SW 1271 (cell line): Measurements from ENCODE around the gene RAD51B.

Source experiments
- DNase-seq, 2 experiments: peaks; one replicate each; lab custom pipeline; 2025; lab: John Stamatoyannopoulos, UW

Gene RAD51B

DNA sequence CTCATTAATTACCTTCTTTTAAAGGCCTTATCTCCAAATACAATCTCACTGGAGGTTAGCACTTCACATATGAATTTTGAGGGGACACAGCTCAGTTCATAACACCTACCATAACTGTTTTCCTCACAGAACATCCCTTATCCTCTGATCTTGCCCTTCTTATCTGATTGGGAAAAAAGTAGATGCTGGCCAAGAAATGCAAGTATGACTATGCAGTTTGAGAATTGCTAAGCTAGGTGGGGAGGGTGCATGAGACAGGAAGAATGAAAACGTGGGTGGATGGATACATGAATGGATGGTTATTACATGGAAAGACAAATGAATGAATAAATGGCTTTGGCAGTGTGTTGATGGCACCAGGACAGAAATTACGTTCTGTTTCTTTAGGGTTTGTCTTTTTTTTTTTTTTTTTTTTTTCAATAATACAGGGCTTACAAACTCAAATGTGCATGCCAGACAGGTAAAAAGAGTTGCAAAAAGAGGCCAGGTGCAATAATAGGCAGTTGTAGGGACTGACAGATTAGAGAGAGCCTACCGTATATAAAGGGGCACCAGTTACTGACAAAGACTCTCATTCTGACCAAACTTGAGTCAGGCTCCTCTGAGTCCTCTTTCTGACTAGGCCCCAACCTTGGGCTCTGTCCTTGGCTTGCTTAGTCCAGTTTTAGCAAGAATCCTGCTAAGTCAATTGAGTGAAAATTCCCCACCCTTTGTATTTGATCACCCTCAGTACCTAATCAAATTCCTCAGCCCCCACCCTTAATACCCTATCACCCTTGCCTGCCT, 668.4 kb downstream of the RAD51B start:
- no peak for DNase-seq

DNA sequence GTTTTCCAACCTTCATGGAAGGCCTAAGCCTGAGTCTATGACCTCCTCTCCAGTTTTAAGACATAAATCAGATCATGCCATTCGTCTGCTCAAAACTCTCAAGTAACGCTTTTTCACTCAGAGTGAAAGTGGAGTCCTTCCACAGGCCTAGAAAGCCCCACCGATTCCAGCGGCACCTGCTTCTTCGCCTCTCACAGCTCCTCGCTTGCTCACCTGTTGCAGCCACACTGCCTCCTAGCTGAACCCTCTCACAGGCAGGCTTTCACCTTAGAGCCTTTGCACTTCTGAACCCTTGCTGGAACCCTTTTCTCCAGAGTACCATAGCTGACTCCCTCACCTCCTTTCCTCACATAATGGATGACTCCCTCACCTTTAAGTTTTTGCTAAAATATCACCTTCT, 672.2 kb downstream of the RAD51B start:
- DNase-seq: no peak

DNA sequence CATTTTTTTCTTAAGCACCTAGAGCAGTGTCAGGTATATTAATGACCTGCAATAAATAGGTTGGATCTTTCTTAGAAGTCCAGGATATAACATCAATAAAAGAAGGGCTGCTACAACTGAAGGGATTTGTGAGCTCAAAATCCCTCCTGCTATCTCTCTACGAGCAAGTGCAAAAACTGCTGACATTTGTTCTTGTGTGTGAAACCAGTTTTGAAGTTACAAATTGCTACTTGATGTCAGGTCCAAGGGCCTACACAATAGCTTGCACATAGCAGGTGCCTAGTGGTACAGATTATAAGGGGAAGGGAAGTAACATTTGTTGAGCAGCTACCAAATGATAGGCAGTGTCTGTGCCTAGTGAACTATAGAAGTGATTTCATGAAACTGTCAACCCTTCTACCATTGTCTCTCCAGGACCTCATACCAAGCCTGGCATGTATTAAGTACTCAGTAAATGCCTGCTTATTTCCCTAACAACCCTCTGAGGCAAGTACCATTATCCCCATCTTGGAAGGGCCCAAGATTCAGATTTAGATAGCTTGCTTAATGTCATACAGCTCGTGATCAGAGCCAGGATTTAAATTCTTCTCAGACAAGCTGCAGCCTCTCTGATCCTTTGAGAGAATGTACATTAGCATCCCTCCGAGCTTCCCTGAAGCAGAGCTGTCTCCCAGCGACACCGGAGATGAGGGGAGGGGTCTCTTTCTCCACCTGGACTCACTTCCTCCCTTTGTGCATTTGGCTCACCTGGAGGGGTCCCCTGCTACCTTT, 673.0 kb downstream of the RAD51B start:
- DNase-seq: no peak

DNA sequence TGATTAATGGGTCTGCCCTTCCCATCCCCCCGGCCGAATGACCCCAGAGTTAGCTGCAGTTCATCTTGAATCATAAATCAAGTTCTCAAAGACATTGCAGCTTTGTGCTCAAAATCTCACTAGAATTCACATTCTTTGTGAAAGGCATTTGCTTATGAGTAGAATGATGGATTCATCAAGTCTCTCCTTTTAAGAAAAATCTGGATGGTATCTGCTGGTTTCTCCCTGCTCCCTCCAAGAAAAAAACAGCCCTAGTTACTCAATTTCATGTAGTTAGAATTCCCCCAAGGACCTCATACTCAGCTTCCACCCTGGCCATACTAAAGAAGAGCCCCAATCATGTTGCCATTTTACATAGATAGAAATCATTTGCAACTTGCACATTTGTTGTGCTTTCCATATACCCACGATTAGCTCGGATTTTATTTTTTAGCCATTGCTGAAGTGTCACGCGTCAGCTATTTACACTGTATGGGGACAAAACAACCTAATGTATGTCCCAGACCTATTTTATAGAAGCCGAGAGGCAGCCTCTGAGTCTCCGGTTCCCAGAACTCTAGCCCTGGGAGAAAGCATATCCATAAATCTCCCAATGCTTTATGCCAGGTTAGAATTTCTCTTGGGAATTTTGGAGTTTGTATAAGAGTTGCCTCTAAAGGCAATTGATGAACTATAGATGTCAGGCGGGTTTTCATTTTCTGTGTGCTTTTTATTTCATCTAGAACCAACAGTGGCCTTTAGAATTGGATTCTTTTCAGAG, 673.8 kb downstream of the RAD51B start:
- no peak for DNase-seq

DNA sequence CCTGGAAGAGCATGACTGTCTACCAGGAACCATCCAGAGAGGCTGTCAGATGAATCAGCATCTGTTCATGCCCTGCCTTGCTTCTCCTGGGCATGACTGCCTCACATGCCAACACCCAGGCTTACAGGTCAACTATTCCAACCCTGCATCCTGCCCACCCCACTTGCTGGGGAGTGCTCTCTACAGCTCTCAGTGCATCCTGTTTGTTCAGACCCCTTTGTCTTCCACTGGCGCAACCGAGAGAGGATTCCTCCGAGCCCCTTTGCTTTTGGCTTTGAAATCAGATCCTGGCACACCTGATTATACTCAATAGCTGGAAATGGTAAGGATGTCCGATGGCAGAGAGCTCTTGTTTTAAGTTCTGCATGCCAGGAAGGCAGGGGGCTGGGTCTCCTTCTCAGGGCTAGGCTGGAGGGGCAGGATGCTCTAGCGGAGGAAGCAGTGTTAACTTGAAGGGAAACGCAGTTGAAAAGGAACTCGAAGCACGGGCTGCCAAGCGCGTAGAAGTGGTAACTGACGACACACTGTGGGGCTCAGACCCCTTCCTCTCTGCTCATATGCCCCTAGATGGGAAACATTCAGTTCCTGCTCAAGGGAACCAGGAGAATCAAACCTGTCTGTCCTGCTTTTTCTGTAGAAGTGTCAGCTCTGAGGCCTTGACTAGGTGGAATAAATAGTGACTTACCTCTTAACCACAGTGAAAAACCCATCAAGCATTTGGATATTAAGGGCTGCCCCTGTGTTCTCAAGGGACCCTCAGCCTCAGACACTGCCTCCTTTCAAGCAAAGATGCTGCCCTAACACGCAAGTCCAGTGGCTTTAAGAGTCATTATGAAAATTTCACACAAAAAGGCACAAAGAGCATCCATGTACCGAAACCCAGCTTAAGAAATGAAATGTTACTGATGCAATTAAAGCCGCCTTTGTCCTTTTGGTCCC, 675.8 kb downstream of the RAD51B start:
- no peak for DNase-seq

DNA sequence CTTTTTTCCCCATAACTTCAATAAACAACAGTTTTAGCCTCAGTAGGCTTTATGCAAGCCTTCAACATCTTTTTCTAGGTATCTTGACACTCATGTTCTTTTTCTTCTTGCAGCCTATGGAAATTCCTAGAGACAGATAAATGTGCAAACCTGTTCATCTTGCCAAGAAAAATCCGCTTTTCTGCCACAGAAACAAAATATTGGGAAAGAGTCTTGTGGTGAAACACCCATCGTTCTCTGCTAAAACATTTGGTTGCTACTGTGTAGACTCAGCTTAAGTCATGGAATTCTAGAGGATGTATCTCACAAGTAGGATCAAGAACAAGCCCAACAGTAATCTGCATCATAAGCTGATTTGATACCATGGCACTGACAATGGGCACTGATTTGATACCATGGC, 677.4 kb downstream of the RAD51B start:
- no peak for DNase-seq

DNA sequence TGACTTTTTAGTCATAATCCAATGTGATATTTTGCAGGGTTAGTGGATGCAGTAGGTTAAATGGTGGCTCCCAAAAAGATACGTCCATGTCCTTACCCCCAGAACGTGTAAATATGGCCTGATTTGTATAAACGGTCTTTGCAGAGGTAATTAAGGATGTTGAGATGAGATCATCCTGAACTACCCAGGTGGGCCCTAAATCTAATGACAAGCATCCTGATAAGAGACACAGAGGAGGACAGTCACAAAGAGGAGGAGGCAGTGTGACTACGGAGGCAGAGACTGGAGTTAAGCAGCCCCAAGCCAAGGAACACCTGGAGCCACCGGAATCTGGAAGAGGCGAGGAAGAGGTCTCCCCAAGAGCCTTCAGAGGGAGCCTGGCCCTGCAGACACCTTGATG, 679.9 kb downstream of the RAD51B start:
- no peak for DNase-seq

DNA sequence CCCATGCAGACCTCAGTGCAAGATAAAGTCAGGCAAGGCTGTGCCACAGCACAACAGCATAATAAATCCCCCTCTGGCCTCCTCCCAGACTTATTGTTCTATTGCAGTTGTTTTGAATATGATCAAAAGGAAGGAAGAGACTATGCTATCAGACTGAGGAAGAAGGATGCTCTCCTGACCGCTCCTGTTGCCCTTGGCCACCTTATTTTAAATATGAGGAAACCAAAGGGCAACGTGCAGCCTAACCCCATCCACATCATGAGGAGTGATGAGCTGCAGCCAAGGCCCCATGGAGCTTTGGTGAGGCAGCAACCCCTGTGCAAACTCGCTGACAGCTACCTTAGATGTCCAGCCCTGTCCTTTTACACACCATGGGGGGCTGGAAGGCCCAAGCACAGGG, 681.6 kb downstream of the RAD51B start:
- no peak for DNase-seq

DNA sequence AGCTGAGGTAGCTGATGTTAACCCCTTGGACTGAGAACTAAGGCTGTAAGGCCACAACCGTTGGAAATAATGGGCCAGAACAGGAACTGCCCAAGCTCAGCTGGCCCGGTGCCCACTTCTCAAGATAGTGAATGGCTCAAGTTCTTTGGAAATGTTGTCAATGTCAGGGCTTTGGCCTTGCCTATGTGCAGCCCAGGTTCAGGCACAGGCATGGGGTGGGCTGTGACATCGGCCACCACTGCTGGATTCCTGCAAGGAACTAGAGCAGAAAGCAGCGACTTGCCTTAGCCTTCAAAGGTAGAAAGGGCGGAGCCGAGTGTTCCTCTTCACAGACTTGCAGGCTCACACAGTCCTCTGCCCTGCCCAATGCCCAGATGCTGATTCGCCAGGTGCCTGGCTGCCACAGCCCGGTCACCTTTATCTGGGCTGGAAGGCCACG, 682.1 kb downstream of the RAD51B start:
- no peak for DNase-seq

DNA sequence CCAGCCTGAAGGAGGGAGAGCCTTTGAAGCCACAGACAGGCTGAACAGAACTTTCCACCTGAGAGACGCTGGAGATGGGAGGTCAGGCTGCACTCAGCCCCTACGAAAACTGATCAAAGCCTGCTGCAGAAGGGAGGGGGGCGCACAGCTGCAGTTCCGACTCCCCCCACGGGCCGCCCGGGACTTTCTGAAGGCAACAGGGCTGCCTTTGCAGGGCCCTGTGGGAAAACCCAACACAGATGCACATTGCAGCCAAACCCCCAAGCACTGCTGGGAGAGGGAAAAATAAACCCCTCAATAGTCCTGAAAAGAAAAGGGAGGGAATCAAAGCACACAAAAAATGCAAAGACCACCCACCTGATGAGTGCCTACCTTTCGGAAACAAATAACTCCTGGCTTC, 682.7 kb downstream of the RAD51B start:
- DNase-seq: no peak

DNA sequence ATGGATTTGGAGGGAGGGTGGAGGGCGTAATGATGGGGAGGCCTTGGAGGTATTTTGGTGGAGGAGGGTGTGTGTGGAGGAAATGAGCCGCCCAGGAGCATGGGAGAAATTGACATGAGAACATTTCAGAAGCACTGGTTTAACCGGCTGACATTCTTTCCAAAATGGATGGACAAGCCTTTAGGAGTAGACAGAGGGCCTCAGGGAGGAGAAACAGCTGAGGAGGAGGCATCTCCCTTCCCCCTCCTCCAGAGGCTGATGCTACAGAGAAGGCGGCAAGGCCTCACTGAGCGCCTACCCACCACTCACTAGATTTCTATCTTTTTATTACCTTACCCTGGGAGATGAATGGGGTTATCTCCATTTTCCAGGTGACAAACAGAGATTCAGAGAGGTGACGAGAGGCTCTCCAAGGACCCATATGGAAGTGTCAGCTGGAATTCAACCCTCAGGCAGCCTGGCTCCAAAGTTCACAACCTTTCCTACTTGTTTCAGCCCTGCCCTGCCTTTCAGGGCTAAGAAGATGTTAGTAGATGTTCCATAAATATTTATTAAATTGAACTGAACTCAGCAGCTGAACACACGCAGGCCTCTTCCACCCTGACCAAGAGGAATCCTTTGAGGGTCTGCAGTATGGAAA, 683.7 kb downstream of the RAD51B start:
- no peak for DNase-seq

DNA sequence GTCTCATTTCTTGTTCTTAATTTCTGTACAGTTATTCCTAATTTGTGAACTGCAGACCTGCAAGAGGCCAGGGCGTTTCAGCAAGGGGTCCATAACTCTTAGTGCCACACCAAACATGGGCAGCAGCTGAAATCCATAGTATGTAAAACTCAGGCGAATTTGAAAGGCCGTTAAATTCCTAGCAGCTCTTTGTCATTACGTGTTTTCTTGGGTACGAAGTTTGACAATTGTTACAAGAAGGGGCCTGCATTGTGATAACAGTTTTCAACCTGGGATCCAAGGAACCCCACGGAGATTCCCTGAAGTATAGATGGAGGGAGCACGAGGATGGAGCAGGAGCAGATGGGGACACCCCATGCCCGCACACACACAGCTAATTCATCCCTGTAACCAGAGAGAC, 685.3 kb downstream of the RAD51B start:
- no peak for DNase-seq

DNA sequence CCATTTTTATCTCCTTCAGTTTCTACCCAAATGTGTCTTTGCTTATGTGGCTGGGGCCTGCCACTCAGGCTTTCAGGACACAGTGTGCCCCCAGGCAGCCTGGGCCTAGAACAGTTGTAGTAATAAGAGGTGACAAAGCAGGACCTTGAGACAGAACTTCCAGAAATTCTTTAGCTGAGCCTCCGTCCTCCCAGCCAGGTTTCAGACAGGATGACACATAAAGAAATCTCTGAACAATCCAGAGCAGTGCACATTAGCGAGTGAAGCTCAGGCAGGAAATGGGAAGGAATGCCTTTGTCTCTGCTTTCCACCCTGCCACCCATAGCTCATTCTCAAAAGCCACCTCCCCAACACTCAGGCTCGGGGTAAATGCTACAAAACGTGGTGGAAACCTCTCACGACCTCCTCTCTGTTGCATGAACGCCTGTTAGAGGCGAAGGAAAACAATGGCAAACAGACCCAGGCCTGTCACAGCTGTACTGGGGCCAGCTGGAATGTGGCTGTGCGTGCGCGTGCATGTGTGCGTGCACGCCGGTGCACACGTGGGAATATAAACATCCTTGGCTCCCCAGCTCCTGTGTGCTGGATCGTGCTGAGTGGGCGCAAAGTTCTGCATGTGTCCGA, 686.6 kb downstream of the RAD51B start:
- DNase-seq: no peak

DNA sequence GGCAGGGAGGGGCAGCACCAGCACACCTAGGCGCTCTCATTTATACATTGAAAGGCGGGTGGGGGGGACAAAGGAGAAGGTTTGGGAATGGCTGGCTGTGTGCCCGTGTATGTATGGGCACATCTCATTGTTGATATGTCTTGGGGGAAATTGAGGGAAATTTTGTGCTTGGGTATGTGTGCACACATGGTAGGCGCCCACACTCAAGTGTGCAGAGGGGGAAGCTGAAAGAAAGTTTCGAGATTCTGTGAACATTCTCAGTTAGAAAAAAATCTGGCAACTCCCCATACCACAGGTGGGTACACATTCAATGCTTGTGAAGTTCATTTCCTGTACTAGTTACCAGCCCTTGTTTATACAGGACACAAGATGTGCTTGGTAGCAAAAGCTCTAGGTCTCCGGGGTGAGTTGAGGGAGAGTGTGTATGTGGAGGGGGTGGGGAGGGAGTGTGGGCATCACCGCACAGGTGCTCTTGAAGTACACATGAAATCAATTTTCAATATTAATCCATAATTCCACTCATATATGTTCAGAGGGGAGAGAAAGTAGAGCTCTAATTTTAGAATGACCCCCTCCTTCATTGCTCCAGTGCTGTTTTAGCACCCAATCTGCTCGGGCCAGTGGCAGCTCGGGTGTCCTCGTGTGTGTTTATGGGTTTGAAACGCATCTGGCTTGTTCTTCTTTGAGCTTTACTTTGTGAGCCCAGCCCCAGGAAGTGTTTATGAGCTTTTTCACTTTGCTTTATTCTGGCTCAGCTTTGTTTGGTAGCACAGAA, 687.3 kb downstream of the RAD51B start:
- no peak for DNase-seq

DNA sequence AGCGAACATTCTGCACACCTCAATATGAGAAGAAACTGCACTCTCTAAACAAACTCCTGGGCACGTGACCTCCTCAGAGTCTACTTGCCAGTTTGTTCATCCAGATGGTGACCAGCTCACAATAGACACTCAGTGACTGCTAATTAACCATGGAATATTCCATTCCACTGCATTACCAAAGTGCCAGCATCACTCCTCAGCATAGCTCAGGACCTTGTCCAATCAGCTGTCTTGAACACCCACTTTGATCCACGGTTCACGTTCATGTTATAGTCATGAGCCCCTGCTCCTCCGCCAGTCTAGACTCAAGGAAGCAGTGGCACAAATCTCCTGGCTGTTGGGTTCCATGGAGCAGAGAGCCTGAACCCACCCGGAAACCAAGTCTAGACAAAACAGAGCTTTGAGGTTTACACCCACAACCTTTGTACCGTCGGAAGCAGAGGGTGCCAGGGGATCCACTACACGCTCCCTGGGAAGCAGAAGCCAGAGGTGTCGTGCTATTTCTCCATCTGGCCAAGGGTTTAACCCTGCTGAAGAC, 688.0 kb downstream of the RAD51B start:
- no peak for DNase-seq

DNA sequence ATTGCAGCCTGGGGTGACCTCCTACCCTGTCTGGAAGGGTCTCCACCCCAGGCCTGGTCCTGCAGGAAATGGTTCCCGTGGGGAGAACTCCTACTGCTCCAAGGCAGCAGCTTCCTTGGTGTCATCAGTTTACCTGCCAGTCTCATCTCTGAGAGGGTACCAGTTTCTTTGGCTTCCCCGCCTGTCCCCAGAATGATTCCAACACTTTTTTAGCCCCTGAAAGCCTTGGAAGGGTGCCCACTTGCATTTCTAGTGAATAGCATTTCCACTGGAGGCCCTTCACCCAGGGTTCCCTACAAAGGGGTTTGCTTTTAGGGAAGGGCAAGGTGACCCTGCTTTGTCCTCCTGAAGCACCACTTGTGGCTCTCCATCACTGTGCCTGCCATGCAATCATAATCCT, 689.0 kb downstream of the RAD51B start:
- DNase-seq: no peak

DNA sequence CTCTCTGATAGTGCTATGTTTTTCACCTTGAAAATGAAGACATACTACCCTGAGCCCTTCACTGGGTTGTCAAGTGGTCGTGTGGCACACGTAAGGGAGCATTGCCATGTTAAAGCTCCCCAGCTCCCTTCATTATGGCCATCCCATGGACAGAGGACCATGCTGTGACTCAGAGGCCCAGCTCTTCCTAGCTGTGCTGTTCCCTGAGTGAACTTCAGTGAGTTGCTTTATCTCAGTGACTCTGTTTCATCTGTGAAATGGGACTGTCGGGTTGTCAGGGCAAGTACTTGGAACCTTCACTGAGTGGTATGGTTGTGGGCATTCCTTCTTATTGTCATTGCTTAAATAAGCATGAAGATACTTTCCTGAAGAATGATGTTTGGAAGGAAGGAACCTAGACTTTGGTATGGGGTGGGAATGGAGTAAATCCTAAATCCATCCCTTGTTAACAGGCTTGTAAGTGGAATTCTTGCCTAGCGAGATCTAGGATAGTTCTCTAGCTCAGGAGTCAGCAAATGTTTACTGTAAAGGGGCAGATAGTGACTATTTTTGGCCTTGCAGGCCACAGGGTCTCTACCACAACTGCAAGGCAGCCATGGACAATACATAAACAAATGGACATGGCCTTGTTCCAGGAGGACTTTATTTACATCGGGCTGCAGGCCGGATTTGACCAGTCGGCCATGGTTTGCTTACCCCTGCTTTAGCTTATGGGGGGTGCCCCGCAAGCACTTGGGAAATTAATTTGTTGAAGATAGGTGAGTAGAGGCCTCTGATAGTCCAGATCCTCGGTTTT, 689.8 kb downstream of the RAD51B start:
- no peak for DNase-seq

DNA sequence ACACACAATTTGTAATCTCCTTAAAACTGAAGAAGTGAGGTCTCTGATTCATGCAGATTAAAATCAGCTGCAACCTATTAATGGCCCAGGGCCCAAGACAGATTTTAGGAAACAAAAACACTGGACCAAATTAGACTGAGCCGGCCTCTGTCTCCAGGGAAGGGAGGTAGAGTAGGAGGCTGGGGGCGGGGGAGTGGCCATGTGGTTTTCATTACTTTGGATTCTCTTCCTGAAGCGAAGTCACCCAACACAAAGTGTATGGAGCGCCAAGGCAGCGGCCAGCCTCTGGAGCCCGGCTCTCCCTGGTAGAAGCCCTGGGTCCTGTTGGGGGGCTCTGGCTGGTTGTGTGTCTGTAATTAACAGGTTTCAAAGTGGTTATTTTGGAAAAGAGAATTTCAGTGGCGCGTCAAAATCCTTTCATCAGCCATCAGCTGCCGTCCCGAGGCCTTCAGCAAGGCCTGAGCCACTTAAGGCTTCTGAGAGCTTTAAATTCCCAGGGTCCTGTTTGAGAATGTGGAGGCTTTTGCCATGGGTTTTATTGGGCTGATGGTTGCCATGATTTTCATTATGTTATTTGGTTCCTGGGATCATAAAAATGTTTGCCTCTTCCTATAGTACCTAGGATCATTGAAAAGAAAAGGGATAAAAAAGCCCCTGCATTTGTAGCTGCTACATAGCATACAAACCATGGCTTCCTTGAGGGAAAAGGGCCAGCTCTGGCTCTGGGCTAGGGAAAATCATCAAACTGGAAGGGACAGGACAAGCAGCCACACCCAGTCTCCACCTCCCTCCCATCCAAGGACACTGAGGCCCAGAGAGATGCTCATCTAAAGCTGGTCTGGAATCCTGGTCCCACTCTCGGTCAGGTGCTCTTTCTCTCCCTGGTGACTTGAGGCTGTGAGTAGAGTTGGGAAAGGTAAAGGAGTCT, 690.9 kb downstream of the RAD51B start:
- no peak for DNase-seq
